Measurements from ENCODE around the gene RHBG. TPM values are rescaled to one million over a fixed set of nuclear protein-coding genes. Genes with fewer than 3 reads are reported as not detected.

Gene RHBG
- total RNA-seq, 3 donors from 2014 or later: not detected

GRCh38 chr1:156428746-156429288 lies 59.8 kb downstream of the RHBG start:
- TF ChIP-seq CTCF (IDR thresholded peaks at IDR 0.05): no peak
- Histone ChIP-seq H3K4me3 (no peak overlapping the region), H3K36me3 (ENCODE audit: low read depth) (no peaks in the 10 kb centered on the region), H3K9me3 (no peaks in the 10 kb centered on the region), H3K4me1 (ENCODE audit: low read depth) (no peaks in the 10 kb centered on the region)
- DNase-seq (no peak), ATAC-seq (no peak)
- intact Hi-C loops (cut with DNase I, micrococcal nuclease): no loop called here

- TF ChIP-seq CTCF (IDR thresholded peaks at IDR 0.05): no peak
- Histone ChIP-seq H3K9me3 (no peaks in the 10 kb centered on the region), H3K36me3 (ENCODE audit: low read depth) (no peaks in the 10 kb centered on the region), H3K4me3 (no peak overlapping the region), H3K4me1 (ENCODE audit: low read depth) (no peaks in the 10 kb centered on the region)
- DNase-seq (no peak), ATAC-seq (no peak)
- intact Hi-C loops (cut with DNase I, micrococcal nuclease): no loop called here
Observed at GRCh38 chr1:156429313-156430060, 60.5 kb downstream of the RHBG start.

GRCh38 chr1:156430303-156430702 lies 61.3 kb downstream of the RHBG start:
- H3K4me3 ChIP-seq: no peak overlapping the region
- ATAC-seq (no peak), DNase-seq (no peak)
- no peak for TF ChIP-seq CTCF (IDR thresholded peaks at IDR 0.05)
- no peaks in the 10 kb centered on the region for H3K9me3 ChIP-seq
- H3K4me1 ChIP-seq (ENCODE audit: low read depth): peaks cover 1% of the 10 kb centered on the region
- intact Hi-C loops (cut with DNase I, micrococcal nuclease): no loop called here
- H3K36me3 ChIP-seq (ENCODE audit: low read depth): no peaks in the 10 kb centered on the region

GRCh38 chr1:156430866-156431265 lies 61.9 kb downstream of the RHBG start:
- intact Hi-C loops (cut with DNase I, micrococcal nuclease): no loop called here

GRCh38 chr1:156431366-156431765 lies 62.4 kb downstream of the RHBG start:
- intact Hi-C loops (cut with DNase I, micrococcal nuclease): no loop called here
- no peak overlapping the region for H3K4me3 ChIP-seq
- H3K4me1 ChIP-seq (ENCODE audit: low read depth): peaks cover 10% of the 10 kb centered on the region
- DNase-seq (no peak), ATAC-seq (no peak)
- no peaks in the 10 kb centered on the region for H3K9me3 ChIP-seq
- no peak for TF ChIP-seq CTCF (IDR thresholded peaks at IDR 0.05)
- no peaks in the 10 kb centered on the region for H3K36me3 ChIP-seq (ENCODE audit: low read depth)

More at GRCh38 chr1:156430866-156431265, 61.9 kb downstream of the RHBG start:
- H3K4me1 ChIP-seq (ENCODE audit: low read depth): peaks cover 5% of the 10 kb centered on the region
- DNase-seq: no peak
- ATAC-seq: no peak
- TF ChIP-seq CTCF (IDR thresholded peaks at IDR 0.05): no peak
- no peaks in the 10 kb centered on the region for H3K36me3 ChIP-seq (ENCODE audit: low read depth)
- H3K4me3 ChIP-seq: no peak overlapping the region
- H3K9me3 ChIP-seq: no peaks in the 10 kb centered on the region
